ENCODE measurements around the gene TMEM266. TPM values are rescaled to one million over a fixed set of nuclear protein-coding genes. Genes with fewer than 3 reads are reported as not detected.

TMEM266 gene
- total and polyA plus RNA-seq, 4 experiments from 2014 or later: not detected

GRCh38 chr15:76108021-76108723 is 48.4 kb downstream of the TMEM266 start:
- intact Hi-C loops (cut with micrococcal nuclease): no loop called here
- H3K27ac ChIP-seq (ENCODE audit: low read depth, low read length): no peak overlapping the region
- no peaks in the 10 kb centered on the region for H3K4me1 ChIP-seq (ENCODE audit: insufficient read depth, low read length)
- no peaks in the 10 kb centered on the region for H3K27me3 ChIP-seq (ENCODE audit: insufficient read depth, low read length)
- Mint-ChIP-seq H3K9me3 (peaks cover 0 to 2% (median 0%) of the 10 kb centered on the region in 8 donors), H3K36me3 (no peaks in the 10 kb centered on the region), H3K4me3 (no peak overlapping the region), H3K27me3 (peaks cover 0 to 9% of the 10 kb centered on the region in 2 donors), H3K27ac (peak overlapping the region in 1 of 7 donors; percentile 62), H3K4me1 (no peaks in the 10 kb centered on the region)
- DNase-seq: no peak
- ChIA-PET CTCF (ENCODE audit: partially characterized antibody) (interaction anchor here (1.4 kb wide), 1 partner anchor 31 kb away, joined by 4 read pairs; no protein-coding TSS in a partner anchor), POLR2A (ENCODE audit: partially characterized antibody) (no interaction called here)
- no peaks in the 10 kb centered on the region for H3K9me3 ChIP-seq (ENCODE audit: control insufficient read depth in 1 of 2, low read length in 2 of 2)
- H3K36me3 ChIP-seq (ENCODE audit: insufficient read depth, low read length): no peaks in the 10 kb centered on the region
- no peak overlapping the region for H3K4me3 ChIP-seq (ENCODE audit: low read length in 2 of 2)

GRCh38 chr15:76109046-76109445 is 49.3 kb downstream of the TMEM266 start:
- Mint-ChIP-seq H3K27ac (no peak overlapping the region), H3K4me3 (no peak overlapping the region), H3K9me3 (peaks cover 0 to 2% (median 0%) of the 10 kb centered on the region in 8 donors), H3K27me3 (peaks cover 0 to 9% of the 10 kb centered on the region in 2 donors), H3K4me1 (no peaks in the 10 kb centered on the region), H3K36me3 (no peaks in the 10 kb centered on the region)
- intact Hi-C loops (cut with micrococcal nuclease): no loop called here
- Histone ChIP-seq H3K9me3 (ENCODE audit: control insufficient read depth in 1 of 2, low read length in 2 of 2) (no peaks in the 10 kb centered on the region), H3K27me3 (ENCODE audit: insufficient read depth, low read length) (no peaks in the 10 kb centered on the region), H3K36me3 (ENCODE audit: insufficient read depth, low read length) (no peaks in the 10 kb centered on the region), H3K27ac (ENCODE audit: low read depth, low read length) (no peak overlapping the region), H3K4me3 (ENCODE audit: low read length in 2 of 2) (no peak overlapping the region), H3K4me1 (ENCODE audit: insufficient read depth, low read length) (no peaks in the 10 kb centered on the region)
- POLR2A ChIA-PET (ENCODE audit: partially characterized antibody): no interaction called here
- no peak for DNase-seq
- CTCF ChIA-PET (ENCODE audit: partially characterized antibody): no interaction called here

- H3K4me1 ChIP-seq (ENCODE audit: insufficient read depth, low read length): no peaks in the 10 kb centered on the region
- intact Hi-C loops (cut with micrococcal nuclease): no loop called here
- CTCF ChIA-PET (ENCODE audit: partially characterized antibody): no interaction called here
- no peaks in the 10 kb centered on the region for H3K36me3 ChIP-seq (ENCODE audit: insufficient read depth, low read length)
- POLR2A ChIA-PET (ENCODE audit: partially characterized antibody): no interaction called here
- H3K4me1 Mint-ChIP-seq: no peaks in the 10 kb centered on the region
- DNase-seq: no peak
- H3K4me3 Mint-ChIP-seq: no peak overlapping the region
- no peak overlapping the region for H3K4me3 ChIP-seq (ENCODE audit: low read length in 2 of 2)
- H3K9me3 Mint-ChIP-seq: peaks cover 0 to 2% (median 0%) of the 10 kb centered on the region in 8 donors
- no peak overlapping the region for H3K27ac Mint-ChIP-seq
- H3K9me3 ChIP-seq (ENCODE audit: control insufficient read depth in 1 of 2, low read length in 2 of 2): no peaks in the 10 kb centered on the region
- H3K27ac ChIP-seq (ENCODE audit: low read depth, low read length): no peak overlapping the region
- H3K36me3 Mint-ChIP-seq: no peaks in the 10 kb centered on the region
- peaks cover 4 to 11% of the 10 kb centered on the region in 2 donors for H3K27me3 Mint-ChIP-seq
- no peaks in the 10 kb centered on the region for H3K27me3 ChIP-seq (ENCODE audit: insufficient read depth, low read length)
Observed at GRCh38 chr15:76114561-76114960, 54.8 kb downstream of the TMEM266 start.

- intact Hi-C loops (cut with micrococcal nuclease): no loop called here
- POLR2A ChIA-PET (ENCODE audit: partially characterized antibody): no interaction called here
- Histone ChIP-seq H3K27me3 (ENCODE audit: insufficient read depth, low read length) (no peaks in the 10 kb centered on the region), H3K4me3 (ENCODE audit: low read length in 2 of 2) (no peak overlapping the region), H3K27ac (ENCODE audit: low read depth, low read length) (no peak overlapping the region), H3K4me1 (ENCODE audit: insufficient read depth, low read length) (no peaks in the 10 kb centered on the region), H3K36me3 (ENCODE audit: insufficient read depth, low read length) (no peaks in the 10 kb centered on the region), H3K9me3 (ENCODE audit: control insufficient read depth in 1 of 2, low read length in 2 of 2) (no peaks in the 10 kb centered on the region)
- Mint-ChIP-seq H3K4me3 (no peak overlapping the region), H3K9me3 (peaks cover 0 to 2% (median 0%) of the 10 kb centered on the region in 8 donors), H3K4me1 (no peaks in the 10 kb centered on the region), H3K27me3 (peaks cover 4 to 7% of the 10 kb centered on the region in 2 donors), H3K36me3 (no peaks in the 10 kb centered on the region), H3K27ac (no peak overlapping the region)
- CTCF ChIA-PET (ENCODE audit: partially characterized antibody): no interaction called here
- no peak for DNase-seq
Observed at GRCh38 chr15:76116138-76116885, 56.5 kb downstream of the TMEM266 start.

GRCh38 chr15:76117181-76117580 is 57.4 kb downstream of the TMEM266 start:
- intact Hi-C loops (cut with micrococcal nuclease): no loop called here
- no peaks in the 10 kb centered on the region for H3K36me3 ChIP-seq (ENCODE audit: insufficient read depth, low read length)
- no peak overlapping the region for H3K27ac Mint-ChIP-seq
- no peak for DNase-seq
- peaks cover 0 to 2% (median 0%) of the 10 kb centered on the region in 8 donors for H3K9me3 Mint-ChIP-seq
- CTCF ChIA-PET (ENCODE audit: partially characterized antibody): no interaction called here
- peaks cover 4 to 5% of the 10 kb centered on the region in 2 donors for H3K27me3 Mint-ChIP-seq
- peak overlapping the region in 1 of 8 donors; percentile 5 for H3K4me3 Mint-ChIP-seq
- no peaks in the 10 kb centered on the region for H3K36me3 Mint-ChIP-seq
- no peaks in the 10 kb centered on the region for H3K9me3 ChIP-seq (ENCODE audit: control insufficient read depth in 1 of 2, low read length in 2 of 2)
- H3K4me1 ChIP-seq (ENCODE audit: insufficient read depth, low read length): no peaks in the 10 kb centered on the region
- H3K27me3 ChIP-seq (ENCODE audit: insufficient read depth, low read length): no peaks in the 10 kb centered on the region
- POLR2A ChIA-PET (ENCODE audit: partially characterized antibody): no interaction called here
- no peak overlapping the region for H3K4me3 ChIP-seq (ENCODE audit: low read length in 2 of 2)
- no peak overlapping the region for H3K27ac ChIP-seq (ENCODE audit: low read depth, low read length)
- H3K4me1 Mint-ChIP-seq: no peaks in the 10 kb centered on the region

GRCh38 chr15:76118767-76119166 is 59.0 kb downstream of the TMEM266 start:
- peaks cover 5 to 12% of the 10 kb centered on the region in 2 donors for H3K27me3 Mint-ChIP-seq
- no peaks in the 10 kb centered on the region for H3K36me3 Mint-ChIP-seq
- Histone ChIP-seq H3K27me3 (ENCODE audit: insufficient read depth, low read length) (no peaks in the 10 kb centered on the region), H3K4me1 (ENCODE audit: insufficient read depth, low read length) (no peaks in the 10 kb centered on the region), H3K36me3 (ENCODE audit: insufficient read depth, low read length) (no peaks in the 10 kb centered on the region), H3K9me3 (ENCODE audit: control insufficient read depth in 1 of 2, low read length in 2 of 2) (no peaks in the 10 kb centered on the region), H3K4me3 (ENCODE audit: low read length in 2 of 2) (no peak overlapping the region), H3K27ac (ENCODE audit: low read depth, low read length) (no peak overlapping the region)
- ChIA-PET CTCF (ENCODE audit: partially characterized antibody) (interaction anchor here (1.2 kb wide), 1 partner anchor 20 kb away, joined by 3 read pairs; no protein-coding TSS in a partner anchor), POLR2A (ENCODE audit: partially characterized antibody) (no interaction called here)
- H3K4me3 Mint-ChIP-seq: no peak overlapping the region
- intact Hi-C loops (cut with micrococcal nuclease): no loop called here
- H3K4me1 Mint-ChIP-seq: no peaks in the 10 kb centered on the region
- no peak overlapping the region for H3K27ac Mint-ChIP-seq
- DNase-seq: no peak
- H3K9me3 Mint-ChIP-seq: no peaks in the 10 kb centered on the region

GRCh38 chr15:76123031-76123430 is 63.2 kb downstream of the TMEM266 start:
- H3K9me3 Mint-ChIP-seq: peaks cover 0 to 4% (median 0%) of the 10 kb centered on the region in 8 donors
- POLR2A ChIA-PET (ENCODE audit: partially characterized antibody): no interaction called here
- DNase-seq: no peak
- H3K4me3 ChIP-seq (ENCODE audit: low read length in 2 of 2): no peak overlapping the region
- CTCF ChIA-PET (ENCODE audit: partially characterized antibody): interaction anchor here (2.7 kb wide), 1 partner anchor 27 kb away, joined by 6 read pairs; no protein-coding TSS in a partner anchor
- no peaks in the 10 kb centered on the region for H3K4me1 ChIP-seq (ENCODE audit: insufficient read depth, low read length)
- intact Hi-C loops (cut with micrococcal nuclease): no loop called here
- no peak overlapping the region for H3K27ac ChIP-seq (ENCODE audit: low read depth, low read length)
- no peak overlapping the region for H3K27ac Mint-ChIP-seq
- peaks cover 4 to 15% of the 10 kb centered on the region in 2 donors for H3K27me3 Mint-ChIP-seq
- H3K4me3 Mint-ChIP-seq: no peak overlapping the region
- H3K36me3 Mint-ChIP-seq: no peaks in the 10 kb centered on the region
- no peaks in the 10 kb centered on the region for H3K36me3 ChIP-seq (ENCODE audit: insufficient read depth, low read length)
- H3K27me3 ChIP-seq (ENCODE audit: insufficient read depth, low read length): no peaks in the 10 kb centered on the region
- H3K4me1 Mint-ChIP-seq: no peaks in the 10 kb centered on the region
- no peaks in the 10 kb centered on the region for H3K9me3 ChIP-seq (ENCODE audit: control insufficient read depth in 1 of 2, low read length in 2 of 2)
